Activated CD4-positive, CD25-positive, alpha-beta regulatory T cell treated with anti-CD3 and anti-CD28 coated beads, Interleukin-2, amount 50 U/mL, for 16 hours (primary cell): ENCODE measurements around the gene PSMD1.
A peak's percentile ranks its signal among the peaks of the same experiment; 100 is the strongest.
"Not testable (repeated sequence)": the region's sequence is repeated elsewhere in the genome, so short reads cannot be mapped to it uniquely, and the experiment has no call there.

ENCODE experiments used
- DNase-seq: peaks from one replicate; pipeline ENCODE4 v3.0.0-alpha.2; 2020; ENCODE audit warnings: low read depth, low spot score

PSMD1 gene

GRCh38 chr2:231185050-231185725 is 128.5 kb downstream of the PSMD1 start:
- DNase-seq = no peak

- no peak for DNase-seq
Observed at GRCh38 chr2:231185886-231186285, 129.2 kb downstream of the PSMD1 start.

GRCh38 chr2:231186325-231186724 is 129.7 kb downstream of the PSMD1 start:
- no peak for DNase-seq

GRCh38 chr2:231187736-231188505 is 131.3 kb downstream of the PSMD1 start:
- no peak for DNase-seq

GRCh38 chr2:231188506-231189170 is 132.0 kb downstream of the PSMD1 start:
- no peak for DNase-seq

- no peak for DNase-seq
Observed at GRCh38 chr2:231189171-231189530, 132.5 kb downstream of the PSMD1 start.

- no peak for DNase-seq
Observed at GRCh38 chr2:231189571-231190495, 133.2 kb downstream of the PSMD1 start.

GRCh38 chr2:231190531-231191197 is 134.0 kb downstream of the PSMD1 start:
- DNase-seq = no peak

- DNase-seq = no peak
Observed at GRCh38 chr2:231191896-231192872, 135.5 kb downstream of the PSMD1 start.

- DNase-seq = no peak
Observed at GRCh38 chr2:231193216-231193615, 136.5 kb downstream of the PSMD1 start.

- DNase-seq = no peak
Observed at GRCh38 chr2:231196592-231196991, 139.9 kb downstream of the PSMD1 start.

- DNase-seq = not testable (repeated sequence)
Observed at GRCh38 chr2:231197196-231197595, 140.5 kb downstream of the PSMD1 start.

GRCh38 chr2:231197706-231198290 is 141.1 kb downstream of the PSMD1 start:
- DNase-seq = no peak

- peak; percentile 52 for DNase-seq
Observed at GRCh38 chr2:231198291-231199173, 141.9 kb downstream of the PSMD1 start, which contains the start of gene ARMC9. TSS of gene ARMC9 (plus strand) at chr2:231198631. CDS start at chr2:231206239, 7,608 bp downstream.

- DNase-seq = no peak
Observed at GRCh38 chr2:231199219-231199618, 142.6 kb downstream of the PSMD1 start.

GRCh38 chr2:231200805-231201474 is 144.3 kb downstream of the PSMD1 start:
- no peak for DNase-seq

- DNase-seq = no peak
Observed at GRCh38 chr2:231201475-231201814, 144.8 kb downstream of the PSMD1 start.

GRCh38 chr2:231203087-231203486 is 146.4 kb downstream of the PSMD1 start:
- DNase-seq = no peak
